Natural killer cell (primary cell): ENCODE measurements around the gene SHKBP1. TPM values are rescaled to one million over a fixed set of nuclear protein-coding genes. Genes with fewer than 3 reads are reported as not detected.

Experiments
- ATAC-seq, 3 donors: fragments of 150-1000 bp in 2 of 3; fragments of 200-7000 bp in 1 of 3; cut with Tn5 transposase; 1 replicate in 1 of 3; 2 replicates in 2 of 3; pipeline ENCODE4 v1.10.0; 2021; ENCODE audit warnings: mild to moderate bottlenecking in 2 of 3, moderate library complexity in 2 of 3
- DNase-seq, 2 donors: peaks; one replicate each; pipeline versions ENCODE4 v3.0.0 to v3.0.0-alpha.2; 2013 to 2021; ENCODE audit warnings: mixed read lengths in 1 of 2
- H3K27ac ChIP-seq: one replicate; pipeline ENCODE4 v1.5.1; 2013; ENCODE audit warnings: mild to moderate bottlenecking, low read length
- H3K27me3 ChIP-seq: one replicate; pipeline ENCODE4 v1.6.1; 2013; ENCODE audit warnings: low read length; ENCODE audit not compliant: control insufficient read depth, insufficient read depth
- H3K36me3 ChIP-seq: one replicate; pipeline ENCODE4 v1.6.1; 2013; ENCODE audit warnings: low read length; ENCODE audit not compliant: control insufficient read depth, insufficient read depth
- H3K4me1 ChIP-seq: one replicate; pipeline ENCODE4 v1.6.1; 2013; ENCODE audit warnings: low read length; ENCODE audit not compliant: control insufficient read depth, insufficient read depth
- H3K4me3 ChIP-seq: one replicate; pipeline ENCODE4 v1.5.1; 2013; ENCODE audit warnings: low read length
- H3K9me3 ChIP-seq: one replicate; pipeline ENCODE4 v1.6.1; 2013; ENCODE audit warnings: low read length; ENCODE audit not compliant: control insufficient read depth, insufficient read depth
- H3K27ac Mint-ChIP-seq, 2 donors: one replicate each; pipeline ENCODE4 v1.8.0; 2022; ENCODE audit warnings: mild to moderate bottlenecking in 2 of 2, mixed read lengths in 2 of 2, moderate library complexity in 1 of 2
- H3K27me3 Mint-ChIP-seq, 2 donors: one replicate each; pipeline ENCODE4 v1.8.0; 2022; ENCODE audit warnings: low read depth in 2 of 2, mixed read lengths in 2 of 2
- H3K36me3 Mint-ChIP-seq: one replicate; pipeline ENCODE4 v1.8.0; 2022; ENCODE audit warnings: mixed read lengths
- H3K4me1 Mint-ChIP-seq, 2 donors: one replicate each; pipeline ENCODE4 v1.8.0; 2022; ENCODE audit warnings: mixed read lengths in 2 of 2
- H3K4me3 Mint-ChIP-seq: one replicate; pipeline ENCODE4 v1.8.0; 2022; ENCODE audit warnings: mild to moderate bottlenecking, moderate library complexity, mixed read lengths
- H3K9me3 Mint-ChIP-seq, 2 donors: one replicate each; pipeline ENCODE4 v1.8.0; 2022; ENCODE audit warnings: mixed read lengths in 2 of 2
- WGBS: methylation state at CpG from one replicate; pipeline ENCODE4 v1.1.7; 2013; ENCODE audit warnings: missing lambda C conversion rate; ENCODE audit not compliant: insufficient coverage; 5-methylcytosine and 5-hydroxymethylcytosine counted together
- intact Hi-C: fragments of 100-400 bp; cut with micrococcal nuclease; formaldehyde crosslinking; loops from one replicate; pipeline ENCODE4 v1.14.2; 2022
- total RNA-seq, 4 donors: library from RNA; stranded (reverse); fragments of 120-200 nt in 1 of 4; gene quantifications; one replicate each; pipeline versions ENCODE4 v1.2.3 to v1.2.4, GENCODE V29; 2013 to 2022
- TF ChIP-seq, protein P1 (sequence below): fragments of 200-600 bp; IDR thresholded peaks from one replicate; pipeline ENCODE4 v1.8.0; 2022; ENCODE audit warnings: antibody characterized with exemption

Gene SHKBP1
- total RNA-seq, 3 donors from 2014 or later (not counting 1 experiment from before 2014, with no cell fraction given): 209 to 224 (median 209) TPM

DNA sequence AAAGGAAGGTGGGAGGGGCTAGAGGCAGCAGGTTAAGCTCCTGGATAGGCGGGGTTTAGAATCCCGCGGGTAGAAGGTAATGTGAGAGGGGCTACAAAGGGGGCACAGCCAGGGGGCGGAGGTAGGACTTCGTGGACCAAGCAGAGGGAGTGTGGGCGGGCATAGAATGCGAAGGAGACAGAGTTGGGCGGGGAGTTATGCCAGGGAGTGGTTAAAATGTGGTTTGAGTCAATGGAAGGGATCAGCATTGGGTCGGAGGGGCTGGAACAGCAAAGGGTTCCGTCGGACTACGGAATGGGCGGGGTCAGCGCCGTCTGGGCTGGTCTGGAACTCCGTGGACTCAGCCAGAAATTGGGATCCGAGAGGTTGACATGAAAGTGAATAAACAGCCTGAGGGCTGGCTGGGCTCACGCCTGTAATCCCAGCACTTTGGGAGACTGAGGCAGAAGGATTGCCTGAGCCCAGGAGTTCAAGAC, 27.5 kb downstream of the SHKBP1 start:
- Histone ChIP-seq H3K4me1 (peaks cover 73% of the 10 kb centered on the region), H3K4me3 (peak overlapping the region; percentile 7), H3K9me3 (no peaks in the 10 kb centered on the region), H3K27ac (no peak overlapping the region), H3K36me3 (no peaks in the 10 kb centered on the region), H3K27me3 (peaks cover 31% of the 10 kb centered on the region)
- Mint-ChIP-seq H3K27me3 (peaks cover 8 to 32% of the 10 kb centered on the region in 2 donors), H3K27ac (peak overlapping the region; percentile 75 to 87), H3K4me1 (peaks cover 44 to 71% of the 10 kb centered on the region in 2 donors), H3K4me3 (peak overlapping the region; percentile 89), H3K9me3 (no peaks in the 10 kb centered on the region), H3K36me3 (no peaks in the 10 kb centered on the region)
- no peak for DNase-seq
- intact Hi-C loops: loop anchor here (2.0 to 10.0 kb wide), 3 partner anchors 33 to 941 kb away; no protein-coding TSS in a partner anchor
- no peak for ATAC-seq
- WGBS: 7% methylated on average over 18 of the region's 18 CpGs
- TF ChIP-seq, protein P1, sequence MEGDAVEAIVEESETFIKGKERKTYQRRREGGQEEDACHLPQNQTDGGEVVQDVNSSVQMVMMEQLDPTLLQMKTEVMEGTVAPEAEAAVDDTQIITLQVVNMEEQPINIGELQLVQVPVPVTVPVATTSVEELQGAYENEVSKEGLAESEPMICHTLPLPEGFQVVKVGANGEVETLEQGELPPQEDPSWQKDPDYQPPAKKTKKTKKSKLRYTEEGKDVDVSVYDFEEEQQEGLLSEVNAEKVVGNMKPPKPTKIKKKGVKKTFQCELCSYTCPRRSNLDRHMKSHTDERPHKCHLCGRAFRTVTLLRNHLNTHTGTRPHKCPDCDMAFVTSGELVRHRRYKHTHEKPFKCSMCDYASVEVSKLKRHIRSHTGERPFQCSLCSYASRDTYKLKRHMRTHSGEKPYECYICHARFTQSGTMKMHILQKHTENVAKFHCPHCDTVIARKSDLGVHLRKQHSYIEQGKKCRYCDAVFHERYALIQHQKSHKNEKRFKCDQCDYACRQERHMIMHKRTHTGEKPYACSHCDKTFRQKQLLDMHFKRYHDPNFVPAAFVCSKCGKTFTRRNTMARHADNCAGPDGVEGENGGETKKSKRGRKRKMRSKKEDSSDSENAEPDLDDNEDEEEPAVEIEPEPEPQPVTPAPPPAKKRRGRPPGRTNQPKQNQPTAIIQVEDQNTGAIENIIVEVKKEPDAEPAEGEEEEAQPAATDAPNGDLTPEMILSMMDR: no peak

DNA sequence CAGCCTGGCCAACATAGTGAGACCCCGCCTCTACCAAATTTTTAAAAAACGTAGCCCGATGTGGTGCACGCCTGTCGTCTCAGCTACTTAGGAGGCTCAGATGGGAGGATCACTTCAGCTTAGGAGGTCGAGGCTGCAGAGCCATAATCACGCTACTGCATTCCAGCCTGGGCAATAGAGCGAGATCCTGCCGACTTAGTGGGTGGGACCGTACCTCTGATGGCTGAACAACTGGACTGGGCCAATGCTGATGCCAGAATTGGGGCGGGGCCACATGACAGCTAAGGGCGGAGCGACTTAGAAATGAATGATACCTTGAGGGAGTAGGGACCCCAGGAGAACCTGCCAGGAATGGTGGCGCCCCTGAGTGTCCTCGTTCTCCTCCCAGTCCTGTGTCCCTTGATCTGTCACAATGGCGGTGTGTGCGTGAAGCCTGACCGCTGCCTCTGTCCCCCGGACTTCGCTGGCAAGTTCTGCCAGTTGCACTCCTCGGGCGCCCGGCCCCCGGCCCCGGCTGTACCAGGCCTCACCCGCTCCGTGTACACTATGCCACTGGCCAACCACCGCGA, 28.1 kb downstream of the SHKBP1 start:
- Histone ChIP-seq H3K9me3 (no peaks in the 10 kb centered on the region), H3K4me3 (peak overlapping the region; percentile 44), H3K4me1 (peaks cover 73% of the 10 kb centered on the region), H3K27ac (peak overlapping the region; percentile 71), H3K36me3 (no peaks in the 10 kb centered on the region), H3K27me3 (peaks cover 26% of the 10 kb centered on the region)
- Mint-ChIP-seq H3K27me3 (peaks cover 3 to 27% of the 10 kb centered on the region in 2 donors), H3K9me3 (no peaks in the 10 kb centered on the region), H3K4me3 (peak overlapping the region; percentile 88), H3K27ac (peak overlapping the region; percentile 75 to 87), H3K4me1 (peaks cover 42 to 71% of the 10 kb centered on the region in 2 donors), H3K36me3 (no peaks in the 10 kb centered on the region)
- DNase-seq (peak in 1 of 2 donors; percentile 52), ATAC-seq (no peak)
- intact Hi-C loops: loop anchor here (2.0 to 10.0 kb wide), 3 partner anchors 34 to 940 kb away; no protein-coding TSS in a partner anchor
- TF ChIP-seq, protein P1: no peak
- 24% methylated on average over 29 of the region's 29 CpGs for WGBS

DNA sequence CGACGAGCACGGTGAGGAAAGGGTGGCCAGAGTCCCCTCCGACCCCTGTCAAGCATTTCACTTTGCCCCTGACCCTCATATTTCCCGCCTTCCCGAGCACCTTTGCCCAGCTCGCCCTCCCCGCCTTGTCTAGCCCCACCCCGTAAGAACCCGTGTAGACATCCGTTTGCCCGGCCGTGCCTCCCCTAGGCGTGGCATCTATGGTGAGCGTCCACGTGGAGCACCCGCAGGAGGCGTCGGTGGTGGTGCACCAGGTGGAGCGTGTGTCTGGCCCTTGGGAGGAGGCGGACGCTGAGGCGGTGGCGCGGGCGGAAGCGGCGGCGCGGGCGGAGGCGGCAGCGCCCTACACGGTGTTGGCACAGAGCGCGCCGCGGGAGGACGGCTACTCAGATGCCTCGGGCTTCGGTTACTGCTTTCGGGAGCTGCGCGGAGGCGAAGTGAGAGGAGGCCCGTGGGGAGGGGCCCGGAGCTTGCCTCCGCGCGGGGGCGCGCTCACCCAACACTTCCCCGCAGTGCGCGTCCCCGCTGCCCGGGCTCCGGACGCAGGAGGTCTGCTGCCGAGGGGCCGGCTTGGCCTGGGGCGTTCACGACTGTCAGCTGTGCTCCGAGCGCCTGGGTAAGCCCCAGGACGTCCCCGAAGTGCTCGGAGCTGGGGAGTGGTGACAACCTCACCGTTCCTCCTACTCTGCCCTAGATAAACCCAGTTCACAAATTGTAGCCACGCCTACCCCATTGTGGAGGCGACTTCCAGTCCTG, 28.7 kb downstream of the SHKBP1 start:
- ATAC-seq (peak; percentile 38 to 72 (median 56)), DNase-seq (peak; percentile 66 to 90)
- no peaks in the 10 kb centered on the region for H3K36me3 Mint-ChIP-seq
- peaks cover 0 to 26% of the 10 kb centered on the region in 2 donors for H3K27me3 Mint-ChIP-seq
- H3K27me3 ChIP-seq: peaks cover 19% of the 10 kb centered on the region
- no peaks in the 10 kb centered on the region for H3K36me3 ChIP-seq
- H3K9me3 ChIP-seq: no peaks in the 10 kb centered on the region
- H3K9me3 Mint-ChIP-seq: no peaks in the 10 kb centered on the region
- H3K27ac ChIP-seq: peak overlapping the region; percentile 71
- H3K4me1 ChIP-seq: peaks cover 73% of the 10 kb centered on the region
- intact Hi-C loops: loop anchor here (2.0 to 10.0 kb wide), 3 partner anchors 35 to 939 kb away; no protein-coding TSS in a partner anchor
- H3K27ac Mint-ChIP-seq: peak overlapping the region; percentile 75 to 87
- under 1% methylated on average over 71 of the region's 71 CpGs for WGBS
- TF ChIP-seq, protein P1: no peak
- H3K4me3 Mint-ChIP-seq: peak overlapping the region; percentile 92
- peak overlapping the region; percentile 44 for H3K4me3 ChIP-seq
- H3K4me1 Mint-ChIP-seq: peaks cover 46 to 74% of the 10 kb centered on the region in 2 donors
